ENCODE measurements around the gene DCD.
"Not testable (repeated sequence)": the region's sequence is repeated elsewhere in the genome, so short reads cannot be mapped to it uniquely, and the experiment has no call there.

Gene DCD

GRCh38 chr12:54678131-54678530 lies 30.0 kb upstream of the DCD start:
- no peak for TF ChIP-seq CTCF (IDR thresholded peaks at IDR 0.05)
- Histone ChIP-seq H3K4me3 (ENCODE audit: low read depth in 1 of 2, low read length in 1 of 2) (no peak overlapping the region), H3K36me3 (no peaks in the 10 kb centered on the region), H3K27ac (no peak overlapping the region), H3K27me3 (peaks cover 43% of the 10 kb centered on the region), H3K4me1 (ENCODE audit: control insufficient read depth in 1 of 2, insufficient read depth in 1 of 2, low read depth in 1 of 2, low read length in 1 of 2) (no peaks in the 10 kb centered on the region), H3K9me3 (no peaks in the 10 kb centered on the region)

- Histone ChIP-seq H3K4me3 (ENCODE audit: low read depth in 1 of 2, low read length in 1 of 2) (no peak overlapping the region), H3K27ac (no peak overlapping the region)
Observed at GRCh38 chr12:54667945-54668344, 19.8 kb upstream of the DCD start.

GRCh38 chr12:54666008-54666407 lies 17.8 kb upstream of the DCD start:
- H3K9me3 ChIP-seq, result no peaks in the 10 kb centered on the region
- H3K27ac ChIP-seq, result no peak overlapping the region
- no peaks in the 10 kb centered on the region for H3K4me1 ChIP-seq (ENCODE audit: control insufficient read depth in 1 of 2, insufficient read depth in 1 of 2, low read depth in 1 of 2, low read length in 1 of 2)
- H3K36me3 ChIP-seq, result no peaks in the 10 kb centered on the region
- no peak overlapping the region for H3K4me3 ChIP-seq (ENCODE audit: low read depth in 1 of 2, low read length in 1 of 2)
- peaks cover 6% of the 10 kb centered on the region for H3K27me3 ChIP-seq
- TF ChIP-seq CTCF (IDR thresholded peaks at IDR 0.05), result no peak

More at GRCh38 chr12:54667945-54668344, 19.8 kb upstream of the DCD start:
- no peak for TF ChIP-seq CTCF (IDR thresholded peaks at IDR 0.05)
- H3K27me3 ChIP-seq, result peaks cover 21% of the 10 kb centered on the region
- H3K36me3 ChIP-seq, result no peaks in the 10 kb centered on the region
- no peaks in the 10 kb centered on the region for H3K9me3 ChIP-seq
- no peaks in the 10 kb centered on the region for H3K4me1 ChIP-seq (ENCODE audit: control insufficient read depth in 1 of 2, insufficient read depth in 1 of 2, low read depth in 1 of 2, low read length in 1 of 2)

- H3K27me3 ChIP-seq; H3K27ac ChIP-seq; H3K4me3 ChIP-seq (ENCODE audit: low read depth in 1 of 2, low read length in 1 of 2); H3K4me1 ChIP-seq (ENCODE audit: control insufficient read depth in 1 of 2, insufficient read depth in 1 of 2, low read depth in 1 of 2, low read length in 1 of 2); H3K36me3 ChIP-seq; H3K9me3 ChIP-seq: not testable (repeated sequence)
Observed at GRCh38 chr12:54665022-54665635, 17.0 kb upstream of the DCD start.

GRCh38 chr12:54663603-54664002 lies 15.4 kb upstream of the DCD start:
- Histone ChIP-seq H3K4me1 (ENCODE audit: control insufficient read depth in 1 of 2, insufficient read depth in 1 of 2, low read depth in 1 of 2, low read length in 1 of 2) (no peaks in the 10 kb centered on the region), H3K36me3 (no peaks in the 10 kb centered on the region), H3K27me3 (no peaks in the 10 kb centered on the region), H3K9me3 (no peaks in the 10 kb centered on the region), H3K4me3 (ENCODE audit: low read depth in 1 of 2, low read length in 1 of 2) (no peak overlapping the region), H3K27ac (no peak overlapping the region)
- no peak for TF ChIP-seq CTCF (IDR thresholded peaks at IDR 0.05)

- Histone ChIP-seq H3K4me3 (ENCODE audit: low read depth in 1 of 2, low read length in 1 of 2) (no peak overlapping the region), H3K9me3 (no peaks in the 10 kb centered on the region), H3K4me1 (ENCODE audit: control insufficient read depth in 1 of 2, insufficient read depth in 1 of 2, low read depth in 1 of 2, low read length in 1 of 2) (no peaks in the 10 kb centered on the region), H3K36me3 (no peaks in the 10 kb centered on the region), H3K27ac (no peak overlapping the region), H3K27me3 (peaks cover 6% of the 10 kb centered on the region)
- no peak for TF ChIP-seq CTCF (IDR thresholded peaks at IDR 0.05)
Observed at GRCh38 chr12:54662026-54662425, 13.9 kb upstream of the DCD start.
